ENCODE data around the gene DAPK2. TPM values are rescaled to one million over a fixed set of nuclear protein-coding genes. Genes with fewer than 3 reads are reported as not detected.
A peak's percentile ranks its signal among the peaks of the same experiment; 100 is the strongest.

Gene DAPK2
- total and polyA plus RNA-seq, 2 of the 13 experiments (the other 11 are each of a cell fraction or from before 2014, with no cell fraction given), result 0.33 to 0.63 TPM

DNA sequence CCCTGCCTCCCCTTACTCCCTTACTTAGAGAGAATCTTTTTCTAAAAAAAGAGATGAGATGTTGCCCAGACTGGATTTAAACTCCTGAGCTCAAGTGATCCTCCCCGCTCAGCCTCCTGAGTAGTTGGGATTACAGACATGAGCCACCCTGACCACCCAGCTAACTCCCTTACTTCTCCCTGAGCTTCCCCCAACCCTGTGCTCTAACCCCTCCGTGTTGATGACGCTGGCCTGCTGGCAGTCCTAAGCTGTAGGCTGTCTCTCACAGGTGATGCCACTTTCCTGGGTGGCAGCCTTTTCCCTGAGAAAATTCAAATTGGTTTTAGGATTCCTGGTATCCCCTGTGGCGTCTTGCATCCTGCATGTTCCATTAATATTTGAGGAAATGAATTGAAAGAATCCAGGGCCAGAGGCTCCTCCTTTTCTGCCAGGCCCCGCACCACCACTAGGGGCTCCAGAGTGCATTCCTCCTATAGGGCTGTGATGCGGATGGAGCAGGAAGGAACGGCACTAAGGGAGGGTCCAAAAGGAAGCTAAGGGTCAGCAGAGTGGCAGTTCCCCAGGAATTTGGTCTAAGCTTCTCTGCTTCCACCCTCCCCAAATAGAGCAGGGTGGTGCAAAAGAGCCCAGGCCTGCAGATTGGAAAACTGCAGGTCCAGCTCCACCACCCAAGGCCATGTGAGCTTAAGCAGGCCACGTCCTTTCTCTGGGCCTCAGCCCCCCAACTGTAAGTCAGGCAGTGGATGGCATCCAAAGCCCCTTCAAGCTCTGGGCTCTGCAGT is 101.1 kb downstream of the DAPK2 start (continued):
- TF ChIP-seq, protein P1, sequence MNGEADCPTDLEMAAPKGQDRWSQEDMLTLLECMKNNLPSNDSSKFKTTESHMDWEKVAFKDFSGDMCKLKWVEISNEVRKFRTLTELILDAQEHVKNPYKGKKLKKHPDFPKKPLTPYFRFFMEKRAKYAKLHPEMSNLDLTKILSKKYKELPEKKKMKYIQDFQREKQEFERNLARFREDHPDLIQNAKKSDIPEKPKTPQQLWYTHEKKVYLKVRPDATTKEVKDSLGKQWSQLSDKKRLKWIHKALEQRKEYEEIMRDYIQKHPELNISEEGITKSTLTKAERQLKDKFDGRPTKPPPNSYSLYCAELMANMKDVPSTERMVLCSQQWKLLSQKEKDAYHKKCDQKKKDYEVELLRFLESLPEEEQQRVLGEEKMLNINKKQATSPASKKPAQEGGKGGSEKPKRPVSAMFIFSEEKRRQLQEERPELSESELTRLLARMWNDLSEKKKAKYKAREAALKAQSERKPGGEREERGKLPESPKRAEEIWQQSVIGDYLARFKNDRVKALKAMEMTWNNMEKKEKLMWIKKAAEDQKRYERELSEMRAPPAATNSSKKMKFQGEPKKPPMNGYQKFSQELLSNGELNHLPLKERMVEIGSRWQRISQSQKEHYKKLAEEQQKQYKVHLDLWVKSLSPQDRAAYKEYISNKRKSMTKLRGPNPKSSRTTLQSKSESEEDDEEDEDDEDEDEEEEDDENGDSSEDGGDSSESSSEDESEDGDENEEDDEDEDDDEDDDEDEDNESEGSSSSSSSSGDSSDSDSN (CRISPR knock-in tag; IDR thresholded peaks at IDR 0.05), result peak; percentile 39; the same call in 1 of the 2 replicates
- no peak for TF ChIP-seq ZNF180 (CRISPR knock-in tag; IDR thresholded peaks at IDR 0.05; ENCODE audit: borderline replicate concordance, low read depth)
- TF ChIP-seq RAD21 (CRISPR knock-in tag; IDR thresholded peaks at IDR 0.05), result peak; percentile 29; the same call in 1 of the 2 replicates
- TF ChIP-seq TEAD3 (CRISPR knock-in tag; optimal IDR thresholded peaks at IDR 0.05; ENCODE audit: borderline replicate concordance), result peak; percentile 67
- TF ChIP-seq HDAC1 (CRISPR knock-in tag; IDR thresholded peaks at IDR 0.05), result peak; percentile 61
- TF ChIP-seq, protein P2, sequence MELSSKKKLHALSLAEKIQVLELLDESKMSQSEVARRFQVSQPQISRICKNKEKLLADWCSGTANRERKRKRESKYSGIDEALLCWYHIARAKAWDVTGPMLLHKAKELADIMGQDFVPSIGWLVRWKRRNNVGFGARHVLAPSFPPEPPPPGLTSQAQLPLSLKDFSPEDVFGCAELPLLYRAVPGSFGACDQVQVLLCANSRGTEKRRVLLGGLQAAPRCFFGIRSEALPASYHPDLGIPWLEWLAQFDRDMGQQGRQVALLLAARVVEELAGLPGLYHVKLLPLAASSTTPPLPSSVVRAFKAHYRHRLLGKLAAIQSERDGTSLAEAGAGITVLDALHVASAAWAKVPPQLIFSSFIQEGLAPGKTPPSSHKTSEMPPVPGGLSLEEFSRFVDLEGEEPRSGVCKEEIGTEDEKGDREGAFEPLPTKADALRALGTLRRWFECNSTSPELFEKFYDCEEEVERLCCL (CRISPR knock-in tag; IDR thresholded peaks at IDR 0.05; ENCODE audit: borderline replicate concordance), result 0 out of 2 replicates have a peak, but pooled peaks have one; percentile 3
- TF ChIP-seq, protein P3, sequence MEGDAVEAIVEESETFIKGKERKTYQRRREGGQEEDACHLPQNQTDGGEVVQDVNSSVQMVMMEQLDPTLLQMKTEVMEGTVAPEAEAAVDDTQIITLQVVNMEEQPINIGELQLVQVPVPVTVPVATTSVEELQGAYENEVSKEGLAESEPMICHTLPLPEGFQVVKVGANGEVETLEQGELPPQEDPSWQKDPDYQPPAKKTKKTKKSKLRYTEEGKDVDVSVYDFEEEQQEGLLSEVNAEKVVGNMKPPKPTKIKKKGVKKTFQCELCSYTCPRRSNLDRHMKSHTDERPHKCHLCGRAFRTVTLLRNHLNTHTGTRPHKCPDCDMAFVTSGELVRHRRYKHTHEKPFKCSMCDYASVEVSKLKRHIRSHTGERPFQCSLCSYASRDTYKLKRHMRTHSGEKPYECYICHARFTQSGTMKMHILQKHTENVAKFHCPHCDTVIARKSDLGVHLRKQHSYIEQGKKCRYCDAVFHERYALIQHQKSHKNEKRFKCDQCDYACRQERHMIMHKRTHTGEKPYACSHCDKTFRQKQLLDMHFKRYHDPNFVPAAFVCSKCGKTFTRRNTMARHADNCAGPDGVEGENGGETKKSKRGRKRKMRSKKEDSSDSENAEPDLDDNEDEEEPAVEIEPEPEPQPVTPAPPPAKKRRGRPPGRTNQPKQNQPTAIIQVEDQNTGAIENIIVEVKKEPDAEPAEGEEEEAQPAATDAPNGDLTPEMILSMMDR (CRISPR knock-in tag; IDR thresholded peaks at IDR 0.05), result peak; percentile 81
- no peak for TF ChIP-seq PCBP2 (optimal IDR thresholded peaks at IDR 0.05; ENCODE audit: low read depth, low read length, poor library complexity, severe bottlenecking)
- TF ChIP-seq ASH2L (IDR thresholded peaks at IDR 0.05; ENCODE audit: insufficient read length, low read depth, low read length), result peak; percentile 29
- peak; percentile 75 for TF ChIP-seq SMC3 (IDR thresholded peaks at IDR 0.05; ENCODE audit: low read length)
- peak; percentile 69 for TF ChIP-seq ZFX (CRISPR knock-in tag; IDR thresholded peaks at IDR 0.05; ENCODE audit: low read depth)
- TF ChIP-seq, protein P4, sequence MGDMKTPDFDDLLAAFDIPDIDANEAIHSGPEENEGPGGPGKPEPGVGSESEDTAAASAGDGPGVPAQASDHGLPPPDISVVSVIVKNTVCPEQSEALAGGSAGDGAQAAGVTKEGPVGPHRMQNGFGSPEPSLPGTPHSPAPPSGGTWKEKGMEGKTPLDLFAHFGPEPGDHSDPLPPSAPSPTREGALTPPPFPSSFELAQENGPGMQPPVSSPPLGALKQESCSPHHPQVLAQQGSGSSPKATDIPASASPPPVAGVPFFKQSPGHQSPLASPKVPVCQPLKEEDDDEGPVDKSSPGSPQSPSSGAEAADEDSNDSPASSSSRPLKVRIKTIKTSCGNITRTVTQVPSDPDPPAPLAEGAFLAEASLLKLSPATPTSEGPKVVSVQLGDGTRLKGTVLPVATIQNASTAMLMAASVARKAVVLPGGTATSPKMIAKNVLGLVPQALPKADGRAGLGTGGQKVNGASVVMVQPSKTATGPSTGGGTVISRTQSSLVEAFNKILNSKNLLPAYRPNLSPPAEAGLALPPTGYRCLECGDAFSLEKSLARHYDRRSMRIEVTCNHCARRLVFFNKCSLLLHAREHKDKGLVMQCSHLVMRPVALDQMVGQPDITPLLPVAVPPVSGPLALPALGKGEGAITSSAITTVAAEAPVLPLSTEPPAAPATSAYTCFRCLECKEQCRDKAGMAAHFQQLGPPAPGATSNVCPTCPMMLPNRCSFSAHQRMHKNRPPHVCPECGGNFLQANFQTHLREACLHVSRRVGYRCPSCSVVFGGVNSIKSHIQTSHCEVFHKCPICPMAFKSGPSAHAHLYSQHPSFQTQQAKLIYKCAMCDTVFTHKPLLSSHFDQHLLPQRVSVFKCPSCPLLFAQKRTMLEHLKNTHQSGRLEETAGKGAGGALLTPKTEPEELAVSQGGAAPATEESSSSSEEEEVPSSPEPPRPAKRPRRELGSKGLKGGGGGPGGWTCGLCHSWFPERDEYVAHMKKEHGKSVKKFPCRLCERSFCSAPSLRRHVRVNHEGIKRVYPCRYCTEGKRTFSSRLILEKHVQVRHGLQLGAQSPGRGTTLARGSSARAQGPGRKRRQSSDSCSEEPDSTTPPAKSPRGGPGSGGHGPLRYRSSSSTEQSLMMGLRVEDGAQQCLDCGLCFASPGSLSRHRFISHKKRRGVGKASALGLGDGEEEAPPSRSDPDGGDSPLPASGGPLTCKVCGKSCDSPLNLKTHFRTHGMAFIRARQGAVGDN (CRISPR knock-in tag; IDR thresholded peaks at IDR 0.05), result peak; percentile 75; the same call in 1 of the 2 replicates
- TF ChIP-seq ZFP62 (CRISPR knock-in tag; IDR thresholded peaks at IDR 0.05), result no peak
- TF ChIP-seq STAG1 (CRISPR knock-in tag; IDR thresholded peaks at IDR 0.05), result peak; percentile 61
- peak; percentile 91 for TF ChIP-seq XRCC5 (optimal IDR thresholded peaks at IDR 0.05; ENCODE audit: low read length)
- TF ChIP-seq CBX1 (IDR thresholded peaks at IDR 0.05; ENCODE audit: low read depth), result peak; percentile 20
- TF ChIP-seq ZFY (CRISPR knock-in tag; IDR thresholded peaks at IDR 0.05), result peak; percentile 40; the same call in 1 of the 2 replicates
- TF ChIP-seq ZNF570 (CRISPR knock-in tag; IDR thresholded peaks at IDR 0.05; ENCODE audit: borderline replicate concordance), result no peak
- no peak for TF ChIP-seq YEATS2 (CRISPR knock-in tag; IDR thresholded peaks at IDR 0.05; ENCODE audit: borderline replicate concordance)
- no peak for TF ChIP-seq ARNT (IDR thresholded peaks at IDR 0.05)

Data from HepG2 (cell line).